T follicular helper cell (primary cell): ENCODE results near the gene NGFR.

ENCODE experiments used
- DNase-seq: peaks from one replicate; pipeline ENCODE4 v3.0.0-alpha.2; 2020; ENCODE audit warnings: low read depth

The NGFR gene

DNA sequence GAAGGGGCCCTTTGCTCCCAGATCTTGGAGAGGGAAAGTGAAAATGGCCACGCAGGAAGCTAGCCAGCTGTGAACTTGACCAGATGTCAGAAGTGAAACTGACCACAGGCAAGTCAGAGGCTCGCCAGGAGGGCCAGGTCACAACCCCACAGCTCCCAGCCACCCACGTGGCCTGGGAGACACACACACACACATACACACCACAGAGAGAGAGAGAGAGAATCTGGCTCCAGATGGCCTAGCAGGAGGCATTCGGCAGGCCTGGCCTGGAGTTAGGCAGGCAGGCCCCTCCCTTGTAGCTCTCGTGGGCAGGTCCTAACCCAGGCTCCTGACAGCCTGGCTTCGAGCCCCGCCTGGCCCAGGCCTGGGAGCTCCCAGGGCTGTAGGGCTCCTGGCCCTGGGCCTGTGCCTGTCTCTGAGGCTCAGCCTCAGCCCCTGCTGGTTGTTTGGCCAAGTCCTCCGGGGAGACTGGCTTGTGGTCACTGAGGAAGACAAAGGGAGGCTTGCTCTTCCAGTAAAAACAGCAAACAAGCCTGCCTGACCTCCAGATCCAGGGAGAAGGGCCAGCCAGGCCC is 20.2 kb downstream of the NGFR start:
- no peak for DNase-seq

DNA sequence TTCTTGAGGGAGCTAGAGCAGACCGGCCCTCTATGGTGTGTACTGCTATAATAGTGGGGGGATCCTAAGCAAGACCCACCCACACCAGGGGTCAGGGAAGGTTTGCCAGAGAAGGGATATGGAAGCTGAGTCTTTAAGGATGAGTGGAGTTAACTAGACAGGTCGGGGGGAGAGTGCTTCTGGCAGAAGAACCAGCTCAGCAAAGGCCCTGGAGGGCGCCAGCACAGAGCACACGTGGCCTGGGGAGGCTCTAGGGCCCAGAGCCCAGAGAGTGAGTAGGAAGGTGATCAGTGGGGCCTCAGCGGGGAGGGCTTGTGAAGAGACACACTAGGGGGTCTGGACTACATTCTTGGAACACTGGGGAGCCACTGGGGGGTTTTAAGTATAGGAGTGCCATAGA is 21.1 kb downstream of the NGFR start:
- no peak for DNase-seq

GRCh38 chr17:49518346-49519078 is 23.4 kb downstream of the NGFR start:
- no peak for DNase-seq

DNA sequence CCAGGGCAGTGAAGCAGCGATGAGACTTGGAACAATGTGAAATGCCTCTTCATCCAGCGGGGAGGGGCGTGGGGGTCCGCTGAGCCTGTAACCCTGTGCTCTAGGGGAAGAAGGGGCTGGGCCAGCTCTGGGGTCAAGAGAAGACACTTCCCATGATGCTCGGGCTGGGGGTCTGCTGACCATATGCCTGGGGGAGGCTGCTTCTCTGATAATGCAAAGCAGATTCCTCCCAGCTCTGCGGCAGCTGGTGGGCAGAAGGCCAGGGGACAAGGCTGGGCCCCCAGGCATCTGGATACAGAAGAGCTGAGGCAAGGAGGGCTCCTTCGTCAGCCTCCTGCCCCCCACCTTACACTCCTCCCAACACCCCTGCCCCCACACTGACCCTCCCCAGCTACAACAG is 24.7 kb downstream of the NGFR start:
- DNase-seq = no peak

DNA sequence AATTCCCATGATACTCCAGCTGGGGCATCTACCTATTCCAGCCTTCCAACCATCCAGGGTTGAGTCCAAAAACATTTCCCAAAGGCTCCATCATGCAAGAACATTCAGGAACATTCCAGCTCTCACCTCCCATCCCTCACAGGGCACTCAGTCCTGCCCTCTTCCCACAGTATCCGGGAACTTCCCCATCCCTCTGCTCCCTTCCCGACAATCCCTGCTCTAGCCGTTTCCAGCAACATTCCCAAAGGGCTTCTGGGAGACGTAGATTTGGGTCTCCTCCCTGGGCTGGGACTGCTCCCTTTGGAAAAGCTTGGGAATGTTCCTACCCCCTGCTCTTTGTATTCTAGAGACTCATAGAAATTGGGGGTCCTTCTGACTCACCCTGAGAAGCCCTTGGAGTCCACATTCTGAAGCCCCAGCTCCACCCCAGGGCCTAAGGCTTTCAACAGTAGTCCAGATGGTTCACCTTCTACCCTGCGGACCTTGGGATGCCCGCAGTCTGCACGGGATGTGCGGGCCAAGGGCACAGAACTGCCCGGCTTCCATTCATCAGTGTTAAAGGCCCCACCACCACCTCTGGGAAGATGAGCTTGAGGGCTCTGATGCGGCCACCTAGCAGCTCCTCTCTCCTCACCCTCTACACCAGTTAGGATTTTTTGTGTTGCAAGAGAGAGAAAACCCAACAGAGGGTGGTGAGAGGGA is 25.4 kb downstream of the NGFR start:
- no peak for DNase-seq

GRCh38 chr17:49521088-49521450 is 26.0 kb downstream of the NGFR start:
- DNase-seq = no peak

DNA sequence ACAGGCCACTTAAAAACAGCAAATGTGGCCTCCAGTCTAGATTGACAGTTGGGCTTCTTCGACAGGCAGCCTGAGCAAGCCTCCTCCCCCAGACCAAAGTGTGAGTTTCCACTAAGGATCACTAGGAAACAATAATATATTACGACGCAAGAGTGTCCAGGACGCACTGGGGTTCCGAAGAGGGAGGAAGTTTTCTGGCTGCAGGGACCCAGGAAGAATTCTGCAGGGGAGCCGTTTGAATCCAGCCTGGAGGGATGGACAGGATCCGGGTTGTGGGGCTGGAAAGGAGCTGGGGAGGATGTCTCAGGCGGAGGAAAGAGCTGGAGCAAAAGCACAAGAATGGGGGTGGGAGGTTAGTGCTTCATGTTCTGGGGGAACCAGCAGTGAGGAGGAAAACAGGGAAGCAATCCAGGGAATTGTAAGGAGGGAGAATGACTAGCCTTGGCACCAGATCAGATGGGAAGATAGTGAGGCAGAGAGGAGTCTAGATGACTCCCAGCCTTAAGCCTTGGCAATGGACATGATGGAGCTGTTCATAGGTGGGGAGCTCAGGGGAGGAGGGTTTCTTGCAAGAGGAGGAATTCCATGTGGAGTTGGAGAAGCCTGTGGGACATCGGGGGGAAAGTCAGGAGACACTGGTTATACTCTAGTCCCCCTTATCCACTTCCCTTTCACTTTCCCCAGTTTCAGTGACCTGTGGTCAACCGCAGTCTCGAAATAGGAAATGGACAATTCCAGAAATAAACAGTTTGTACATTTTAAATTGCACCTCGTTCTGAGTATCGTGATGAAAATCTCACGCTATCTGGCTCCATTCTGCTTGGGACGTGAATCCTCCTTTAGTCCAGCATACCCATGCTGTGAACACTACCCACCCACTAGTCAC is 26.6 kb downstream of the NGFR start:
- DNase-seq = no peak

DNA sequence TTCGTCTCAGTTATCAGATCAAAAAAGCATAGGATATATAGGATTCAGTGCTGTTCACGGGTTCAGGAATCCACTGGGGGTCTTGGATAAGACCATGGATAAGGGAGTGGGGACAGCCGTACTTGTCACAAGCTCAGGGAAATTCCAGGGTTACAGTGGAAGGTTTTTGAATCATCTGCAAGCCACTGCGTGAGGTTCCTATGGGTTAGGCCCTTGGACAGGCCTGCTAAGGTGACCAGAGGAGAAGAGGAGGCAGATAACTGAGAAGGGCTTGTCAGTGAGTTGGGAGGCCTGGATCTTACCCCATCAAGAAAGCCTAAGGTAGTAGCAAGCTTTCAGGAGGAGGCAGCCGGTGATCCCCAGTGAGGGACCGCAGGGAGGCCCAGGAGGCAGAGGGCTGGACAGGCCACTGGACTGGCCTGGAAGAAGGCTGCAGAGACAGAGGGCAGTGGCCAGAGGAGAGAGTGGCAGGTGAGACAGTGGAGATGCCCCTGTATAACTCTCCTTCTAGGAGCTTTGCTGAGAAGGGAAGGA is 27.3 kb downstream of the NGFR start:
- DNase-seq = no peak

DNA sequence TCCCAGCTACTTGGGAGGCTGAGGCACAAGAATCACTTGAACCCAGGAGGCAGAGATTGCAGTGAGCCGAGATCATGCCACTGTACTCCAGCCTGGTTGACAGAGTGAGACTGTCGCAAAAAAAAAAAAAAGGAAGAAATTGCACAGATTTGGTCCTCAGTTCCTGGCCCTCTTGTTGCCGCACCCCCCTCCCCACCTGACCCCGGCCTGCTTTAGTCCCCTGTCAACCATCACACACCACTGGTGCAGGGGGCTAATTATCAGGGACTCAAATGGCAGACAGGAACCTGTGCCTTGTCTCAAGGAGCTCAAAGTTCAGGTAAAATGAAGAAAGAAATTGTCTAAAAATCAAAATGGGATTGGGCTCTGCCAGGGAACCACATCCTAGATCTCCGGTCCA is 28.1 kb downstream of the NGFR start:
- DNase-seq = no peak

- DNase-seq = no peak
Measured at GRCh38 chr17:49523706-49524472, 28.8 kb downstream of the NGFR start.

DNA sequence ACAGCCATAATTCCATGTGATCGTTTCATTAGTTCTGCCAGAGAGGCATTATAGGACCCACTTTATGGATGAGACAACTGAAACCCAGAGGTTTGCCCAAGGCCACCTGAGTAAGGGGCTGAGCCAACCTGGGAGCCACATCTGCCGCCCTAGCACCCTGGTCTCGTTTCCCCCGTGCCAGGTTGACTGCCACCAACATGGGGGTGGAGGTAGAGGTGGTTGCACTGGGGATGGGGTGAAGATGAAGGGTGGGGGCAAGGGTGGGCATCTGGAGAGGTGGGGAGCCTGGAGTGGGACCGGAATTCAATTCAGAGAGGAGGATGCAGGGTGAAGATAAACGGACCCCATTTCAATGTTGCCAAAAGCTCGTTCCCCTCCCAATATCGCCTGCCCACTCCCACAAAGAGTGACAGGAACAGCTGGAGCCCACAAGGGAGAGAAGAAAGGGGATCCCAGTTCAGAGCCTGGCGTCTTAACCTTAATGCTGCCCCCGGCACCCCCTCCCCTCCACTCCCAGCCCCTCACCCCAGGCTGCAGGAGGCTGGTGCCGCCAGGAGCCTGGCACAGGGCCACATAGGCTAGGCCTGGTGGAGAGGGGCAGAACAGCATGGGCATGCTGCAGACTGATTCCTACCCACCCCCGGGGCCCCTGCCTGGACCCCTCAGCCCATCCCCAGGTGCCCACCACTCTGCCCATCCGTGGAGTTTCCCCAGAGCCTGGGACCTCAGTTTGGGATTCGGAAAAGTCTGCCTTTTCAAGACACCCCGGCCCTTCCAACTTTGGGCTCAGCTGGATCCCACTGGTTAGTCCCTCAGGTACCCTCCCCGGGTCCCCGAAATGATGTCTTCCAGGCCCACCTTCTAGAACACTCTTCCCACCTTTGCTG is 29.6 kb downstream of the NGFR start:
- no peak for DNase-seq

GRCh38 chr17:49525831-49526741 is 31.0 kb downstream of the NGFR start:
- DNase-seq = no peak

DNA sequence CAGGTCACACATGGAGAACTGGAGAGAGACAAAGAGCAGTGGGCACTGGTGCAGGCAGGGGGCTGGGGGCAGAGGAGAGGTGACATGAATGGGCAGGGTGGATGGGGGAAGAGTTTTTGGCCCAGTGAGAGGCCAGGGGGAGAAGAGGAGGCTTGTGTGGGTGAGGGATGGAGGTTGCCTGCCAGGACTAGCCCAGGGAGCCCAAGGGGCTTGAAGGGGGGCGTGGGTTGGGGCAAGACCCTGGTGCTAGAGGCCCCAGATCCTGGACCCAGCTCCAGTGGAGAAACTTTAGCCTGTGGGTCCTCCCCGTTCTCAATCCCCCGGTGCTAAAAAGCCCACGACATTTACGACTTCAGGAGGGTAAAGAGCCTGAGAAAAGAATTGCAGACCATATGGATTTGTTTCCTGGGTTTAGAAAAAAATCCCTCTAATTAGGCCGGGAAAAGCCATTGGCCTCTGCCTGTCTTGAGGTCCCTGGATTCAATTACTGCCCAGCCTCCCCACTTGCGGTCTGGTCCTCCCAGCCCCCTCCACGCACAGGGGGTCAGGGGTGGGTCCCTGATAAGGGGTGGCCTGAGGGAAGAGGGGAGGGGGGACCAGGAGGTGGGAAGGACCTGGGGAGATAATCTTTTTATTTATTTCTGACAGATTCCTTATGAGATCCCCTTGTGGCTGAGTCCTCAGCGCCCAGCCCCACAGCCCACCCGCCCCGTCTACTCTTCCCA is 33.0 kb downstream of the NGFR start:
- no peak for DNase-seq

DNA sequence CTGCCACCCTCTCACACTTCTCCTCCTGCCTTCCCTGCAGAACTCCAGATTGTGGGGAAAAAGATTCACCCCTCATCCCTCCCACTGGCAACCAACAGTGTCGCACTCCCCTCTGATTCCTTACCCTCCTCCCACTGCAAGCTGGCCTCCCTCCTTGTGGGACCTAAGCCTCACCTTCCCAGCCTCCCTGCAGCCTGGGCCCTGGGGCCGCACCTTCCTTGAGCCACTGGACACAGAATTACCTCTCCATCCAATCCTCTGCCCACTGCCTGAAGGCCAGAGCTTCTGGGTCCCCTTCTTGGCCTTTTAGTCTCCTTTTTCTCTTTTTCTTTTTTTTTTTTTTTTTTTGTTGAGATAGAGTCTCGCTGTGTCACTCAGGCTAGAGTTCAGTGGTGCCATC is 33.9 kb downstream of the NGFR start:
- DNase-seq = no peak

DNA sequence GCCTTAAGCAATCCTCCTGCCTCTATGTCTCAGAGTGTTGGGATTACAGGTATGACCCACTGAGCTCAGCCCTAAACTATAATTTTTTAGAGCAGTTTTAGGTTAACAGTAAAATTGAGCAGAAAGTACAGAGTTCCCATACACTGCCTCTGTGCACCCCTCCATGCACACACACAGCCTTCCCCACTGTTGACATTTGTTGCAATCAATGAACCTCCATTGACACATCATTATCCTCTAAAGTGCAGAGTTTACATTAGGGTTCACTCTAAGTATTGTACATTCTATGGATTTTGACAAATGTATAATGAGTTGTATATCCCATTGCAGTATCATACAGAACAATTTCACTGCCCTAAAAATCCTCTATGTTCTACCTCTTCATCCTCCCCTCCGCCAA is 35.0 kb downstream of the NGFR start:
- DNase-seq = no peak

DNA sequence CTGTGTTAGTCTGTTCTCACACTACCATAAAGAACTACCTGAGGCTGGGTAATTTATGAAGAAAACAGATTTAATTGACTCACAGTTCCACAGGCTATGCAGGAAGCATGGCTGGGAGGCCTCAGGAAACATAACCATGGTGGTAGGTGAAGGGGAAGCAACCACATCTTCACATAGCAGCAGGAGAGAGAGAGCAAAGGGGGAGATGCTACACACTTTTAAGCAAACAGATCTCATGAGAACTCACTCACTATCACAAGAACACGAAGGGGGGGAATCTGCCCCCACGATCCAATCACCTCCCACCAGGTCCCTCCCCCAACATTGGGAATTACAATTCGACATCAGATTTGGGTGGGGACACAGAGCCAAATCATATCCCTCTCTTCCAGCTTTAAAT is 48.8 kb downstream of the NGFR start:
- DNase-seq = no peak

DNA sequence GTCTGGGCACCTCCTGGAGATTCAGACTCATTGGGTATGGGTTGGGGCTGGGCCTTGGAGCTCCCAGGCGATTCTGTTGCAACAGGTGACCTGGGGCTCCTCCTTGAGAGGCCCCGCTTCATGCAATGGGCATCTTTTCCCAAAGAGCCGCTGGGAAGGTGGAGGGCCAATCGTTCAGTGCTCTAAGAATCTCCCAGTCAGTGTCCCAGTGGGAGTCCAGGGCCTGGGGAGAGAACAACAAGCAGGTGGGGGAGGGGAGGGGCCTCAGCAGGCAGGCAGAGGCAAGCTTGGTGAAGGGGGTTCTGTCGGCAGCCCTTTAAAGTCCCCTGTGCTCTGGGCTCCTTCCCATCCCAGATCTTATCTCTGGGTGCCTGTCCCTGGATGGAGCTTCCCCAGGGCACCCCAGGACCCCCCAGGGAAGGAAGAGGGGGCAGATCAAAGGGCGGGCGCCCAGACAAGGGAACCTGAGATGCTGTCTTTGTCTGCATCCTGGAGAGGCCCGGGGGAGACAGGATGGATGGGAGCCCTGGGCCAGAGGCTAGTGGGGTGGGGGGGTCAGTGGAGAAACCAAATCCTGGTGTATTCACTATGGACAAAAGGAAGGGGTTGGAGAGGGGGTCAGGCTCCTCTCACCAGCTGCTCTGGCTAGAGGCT is 50.0 kb downstream of the NGFR start:
- DNase-seq = no peak
